Kidney (tissue), 14 donors: ENCODE data around the gene SPTLC3. TPM values are rescaled to one million over a fixed set of nuclear protein-coding genes. Genes with fewer than 3 reads are reported as not detected.

Experiments used
- DNase-seq, 5 donors: peaks; one replicate each; pipeline ENCODE4 v3.0.0-alpha.2; 2013 to 2020
- FAIRE-seq: peaks from 2 replicates; lab custom pipeline; 2012; peaks lifted over from hg19 to GRCh38; lab: Jason Lieb, UNC
- H3K27ac ChIP-seq, 2 donors: one replicate each; pipeline ENCODE4 v1.7.0; 2013; ENCODE audit warnings: low read depth in 2 of 2, low read length in 2 of 2, inconsistent platforms in 1 of 2
- H3K27me3 ChIP-seq: one replicate; pipeline ENCODE4 v1.7.1; 2013; ENCODE audit warnings: low read length, inconsistent platforms; ENCODE audit not compliant: control insufficient read depth, insufficient read depth
- H3K36me3 ChIP-seq, 3 donors: one replicate each; pipeline versions ENCODE4 v1.7.0 to v1.7.1; 2013; ENCODE audit warnings: low read length in 3 of 3, control low read depth in 1 of 3, inconsistent platforms in 1 of 3; ENCODE audit not compliant: insufficient read depth in 3 of 3, control insufficient read depth in 2 of 3
- H3K4me1 ChIP-seq, 3 donors: one replicate each; pipeline versions ENCODE4 v1.7.0 to v1.7.1; 2013; ENCODE audit warnings: low read length in 3 of 3, inconsistent platforms in 1 of 3, low read depth in 1 of 3; ENCODE audit not compliant: control insufficient read depth in 2 of 3, insufficient read depth in 2 of 3
- H3K4me3 ChIP-seq, 3 donors: one replicate each; pipeline versions ENCODE4 v1.7.0 to v1.8.1; 2013; ENCODE audit warnings: low read length in 3 of 3, control low read depth in 1 of 3, inconsistent platforms in 1 of 3
- H3K9ac ChIP-seq, 3 donors: one replicate each; pipeline versions ENCODE4 v1.7.0 to v1.7.1; 2013; ENCODE audit warnings: low read length in 3 of 3, control low read depth in 1 of 3, inconsistent platforms in 1 of 3
- H3K9me3 ChIP-seq, 3 donors: one replicate each; pipeline versions ENCODE4 v1.7.0 to v1.7.1; 2013; ENCODE audit warnings: low read length in 3 of 3, control low read depth in 1 of 3, inconsistent platforms in 1 of 3; ENCODE audit not compliant: control insufficient read depth in 2 of 3, insufficient read depth in 1 of 3
- intact Hi-C: fragments of 100-400 bp; cut with DNase I; formaldehyde crosslinking; loops from one replicate; pipeline ENCODE4 v1.11.1; 2022
- polyA plus RNA-seq: library from polyadenylated mRNA; stranded (reverse); fragments of 350-450 nt; fragmentation: Illumina TruSeq; extraction: RNeasy Lipid Tissue Mini Kit (QIAGEN cat#74804); gene quantifications from one replicate; pipeline ENCODE4 v1.2.3, GENCODE V29; 2014; ENCODE audit warnings: low read depth, low replicate concordance; ENCODE audit not compliant: insufficient read depth
- total RNA-seq: library from RNA; stranded (reverse); fragmentation: NEBNext Ultra II Directional; extraction: Animal tissue kit (Norgen Biotek cat#: 25700); gene quantifications from one replicate; pipeline ENCODE4 v1.2.1, GENCODE V29; 2021
- TF ChIP-seq, protein P1 (sequence below): IDR thresholded peaks from 3 replicates; pipeline ENCODE4 v1.5.1; 2012; ENCODE audit warnings: mild to moderate bottlenecking, moderate library complexity, borderline replicate concordance; ENCODE audit not compliant: insufficient read depth; ENCODE audit errors: extremely low read depth
- donor health status: control.
- donor health status: control.
- donor health status: control.
- donor health status: control.
- donor health status: control.
- donor health status: DM: yes; HTN: yes; CAD: no.
- donor health status: Normal renal cell carcinoma (clear cell type).

Gene SPTLC3
- total and polyA plus RNA-seq, 2 donors from 2014 or later, result 7.1 to 65.9 TPM

DNA sequence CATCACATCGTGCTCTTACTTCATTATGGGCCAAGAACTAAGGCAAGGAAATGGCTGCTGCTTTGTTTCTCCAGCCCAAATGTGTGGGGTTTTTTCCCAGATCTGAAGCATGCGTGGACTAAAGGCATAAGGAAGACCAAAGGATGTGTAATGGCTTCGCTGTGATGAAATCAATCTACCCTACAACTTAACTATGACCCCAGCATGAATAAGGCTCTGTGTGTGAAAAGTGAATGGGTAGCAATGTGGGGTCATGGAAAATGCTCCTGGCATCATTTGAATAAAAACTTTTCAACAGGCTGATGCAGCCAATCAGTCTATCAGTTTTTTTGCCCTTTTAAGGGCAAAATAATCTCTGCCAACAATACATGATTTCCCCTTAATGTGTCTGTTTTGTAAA, 162.0 kb downstream of the SPTLC3 start:
- TF ChIP-seq, protein P1, sequence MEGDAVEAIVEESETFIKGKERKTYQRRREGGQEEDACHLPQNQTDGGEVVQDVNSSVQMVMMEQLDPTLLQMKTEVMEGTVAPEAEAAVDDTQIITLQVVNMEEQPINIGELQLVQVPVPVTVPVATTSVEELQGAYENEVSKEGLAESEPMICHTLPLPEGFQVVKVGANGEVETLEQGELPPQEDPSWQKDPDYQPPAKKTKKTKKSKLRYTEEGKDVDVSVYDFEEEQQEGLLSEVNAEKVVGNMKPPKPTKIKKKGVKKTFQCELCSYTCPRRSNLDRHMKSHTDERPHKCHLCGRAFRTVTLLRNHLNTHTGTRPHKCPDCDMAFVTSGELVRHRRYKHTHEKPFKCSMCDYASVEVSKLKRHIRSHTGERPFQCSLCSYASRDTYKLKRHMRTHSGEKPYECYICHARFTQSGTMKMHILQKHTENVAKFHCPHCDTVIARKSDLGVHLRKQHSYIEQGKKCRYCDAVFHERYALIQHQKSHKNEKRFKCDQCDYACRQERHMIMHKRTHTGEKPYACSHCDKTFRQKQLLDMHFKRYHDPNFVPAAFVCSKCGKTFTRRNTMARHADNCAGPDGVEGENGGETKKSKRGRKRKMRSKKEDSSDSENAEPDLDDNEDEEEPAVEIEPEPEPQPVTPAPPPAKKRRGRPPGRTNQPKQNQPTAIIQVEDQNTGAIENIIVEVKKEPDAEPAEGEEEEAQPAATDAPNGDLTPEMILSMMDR, result no peak
- Histone ChIP-seq H3K4me3 (no peak overlapping the region), H3K27ac (no peak overlapping the region), H3K36me3 (no peaks in the 10 kb centered on the region), H3K9ac (no peak overlapping the region), H3K27me3 (no peaks in the 10 kb centered on the region), H3K9me3 (peaks cover 0 to 3% (median 0%) of the 10 kb centered on the region in 3 donors), H3K4me1 (no peaks in the 10 kb centered on the region)
- intact Hi-C loops, result no loop called here
- FAIRE-seq (no peak), DNase-seq (no peak)

DNA sequence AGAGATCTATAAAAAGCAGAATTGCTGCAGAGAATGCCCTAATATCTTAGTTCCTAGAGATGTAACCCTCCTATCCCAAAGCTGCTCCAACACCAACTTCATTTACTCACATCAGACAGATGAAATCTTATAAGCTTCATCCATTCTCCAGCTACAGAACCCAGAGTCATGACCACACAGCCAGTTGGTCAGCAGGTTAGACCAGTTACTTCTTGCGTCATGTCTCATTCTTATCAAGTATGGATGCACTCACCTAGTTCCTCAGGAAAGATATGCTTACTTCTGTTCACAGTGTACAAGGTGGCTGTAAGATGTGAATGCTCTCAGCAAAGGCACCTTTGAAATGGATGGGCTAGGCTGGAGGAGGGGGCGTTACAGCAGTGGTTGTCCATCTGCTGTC, 164.4 kb downstream of the SPTLC3 start:
- DNase-seq (no peak), FAIRE-seq (no peak)
- intact Hi-C loops, result no loop called here
- TF ChIP-seq, protein P1, result no peak
- no peak overlapping the region for H3K27ac ChIP-seq
- no peak overlapping the region for H3K4me3 ChIP-seq
- no peaks in the 10 kb centered on the region for H3K36me3 ChIP-seq
- no peaks in the 10 kb centered on the region for H3K27me3 ChIP-seq
- no peaks in the 10 kb centered on the region for H3K4me1 ChIP-seq
- peaks cover 0 to 8% (median 0%) of the 10 kb centered on the region in 3 donors for H3K9me3 ChIP-seq
- no peak overlapping the region for H3K9ac ChIP-seq

DNA sequence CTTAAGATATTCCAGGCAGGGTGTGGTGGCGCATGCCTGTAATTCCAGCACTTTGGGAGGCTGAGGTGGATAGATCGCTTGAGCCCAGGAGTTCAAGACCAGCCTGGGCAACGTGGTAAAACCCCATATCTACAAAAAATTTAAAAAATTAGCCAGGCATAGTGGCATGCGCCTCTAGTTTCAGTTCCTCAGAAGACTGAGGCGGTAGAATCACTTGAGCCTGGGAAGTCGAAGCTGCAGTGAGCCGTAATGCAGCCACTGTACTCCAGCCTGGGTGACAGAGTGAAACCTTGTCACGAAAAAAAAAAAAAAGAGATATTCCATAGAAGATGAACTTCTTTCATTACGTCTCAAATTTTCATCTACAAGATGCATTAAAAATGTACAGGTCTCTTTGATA, 165.6 kb downstream of the SPTLC3 start:
- TF ChIP-seq, protein P1, result no peak
- H3K36me3 ChIP-seq, result no peaks in the 10 kb centered on the region
- intact Hi-C loops, result no loop called here
- no peak overlapping the region for H3K4me3 ChIP-seq
- H3K27me3 ChIP-seq, result no peaks in the 10 kb centered on the region
- H3K27ac ChIP-seq, result no peak overlapping the region
- DNase-seq (no peak), FAIRE-seq (no peak)
- no peak overlapping the region for H3K9ac ChIP-seq
- H3K4me1 ChIP-seq, result no peaks in the 10 kb centered on the region
- H3K9me3 ChIP-seq, result peaks cover 0 to 7% (median 1%) of the 10 kb centered on the region in 3 donors
